Stimulated activated CD4-positive, alpha-beta T cell treated with anti-CD3 and anti-CD28 coated beads, Interleukin-1b, Interleukin-23, amount 100 ng/mL, for 1 hour (primary cell): Measurements from ENCODE around the gene SHROOM2.

Source experiments
- DNase-seq, 2 donors: peaks; one replicate each; pipeline ENCODE4 v3.0.0-alpha.2; 2020; ENCODE audit warnings: low read depth in 2 of 2

SHROOM2 gene

GRCh38 chrX:9897761-9898161 is 111.5 kb downstream of the SHROOM2 start:
- no peak for DNase-seq

DNA sequence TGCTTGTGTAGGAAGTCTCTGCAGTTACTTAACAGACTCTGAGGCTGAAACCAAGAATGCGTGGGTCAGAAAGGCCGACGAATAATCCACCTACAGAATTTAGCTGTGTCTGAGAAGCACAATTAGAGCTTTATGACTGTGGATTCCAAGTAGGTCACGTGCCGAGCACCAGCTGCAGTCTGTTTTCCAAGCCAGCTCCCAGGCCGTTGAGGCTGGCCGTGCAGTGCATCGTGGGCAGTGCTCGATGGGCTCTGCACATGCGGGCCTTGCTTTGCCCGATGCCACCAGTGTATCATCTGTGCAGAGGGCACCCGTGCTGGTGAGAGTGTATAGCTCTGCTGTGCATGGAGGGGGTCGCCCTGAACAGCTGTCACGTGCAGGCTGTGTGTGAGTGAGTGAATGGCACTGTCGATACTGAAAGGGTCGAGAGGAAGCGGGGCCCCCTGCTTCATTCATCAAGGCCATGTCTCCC is 113.4 kb downstream of the SHROOM2 start:
- DNase-seq: no peak

- DNase-seq: no peak
Measured at GRCh38 chrX:9902656-9903055, 116.4 kb downstream of the SHROOM2 start.

GRCh38 chrX:9903146-9903545 is 116.9 kb downstream of the SHROOM2 start:
- no peak for DNase-seq

- no peak for DNase-seq
Measured at GRCh38 chrX:9905288-9905687, 119.1 kb downstream of the SHROOM2 start.

DNA sequence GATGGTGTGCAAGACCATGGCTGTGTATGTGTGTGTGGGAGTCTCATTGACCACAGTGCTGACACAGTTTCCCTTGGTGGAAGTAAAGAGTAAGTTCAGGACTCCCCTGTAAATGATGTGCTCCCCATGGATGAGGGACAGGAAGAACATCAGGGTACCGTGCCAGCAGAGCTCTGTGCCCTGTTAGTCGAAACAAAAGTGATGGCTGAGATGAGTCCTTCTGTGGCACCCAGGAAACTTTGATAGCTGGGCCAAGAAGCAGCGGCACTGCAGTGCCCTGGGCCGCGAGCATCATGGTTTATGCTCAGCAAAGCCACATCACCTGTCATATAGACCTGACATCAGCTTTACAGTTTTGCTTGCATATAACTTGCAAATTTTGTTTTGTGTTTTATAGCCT is 119.5 kb downstream of the SHROOM2 start:
- no peak for DNase-seq

- DNase-seq: no peak
Measured at GRCh38 chrX:9906919-9907318, 120.7 kb downstream of the SHROOM2 start.

- DNase-seq: no peak
Measured at GRCh38 chrX:9907645-9908387, 121.6 kb downstream of the SHROOM2 start.

- no peak for DNase-seq
Measured at GRCh38 chrX:9909254-9909653, 123.0 kb downstream of the SHROOM2 start.

DNA sequence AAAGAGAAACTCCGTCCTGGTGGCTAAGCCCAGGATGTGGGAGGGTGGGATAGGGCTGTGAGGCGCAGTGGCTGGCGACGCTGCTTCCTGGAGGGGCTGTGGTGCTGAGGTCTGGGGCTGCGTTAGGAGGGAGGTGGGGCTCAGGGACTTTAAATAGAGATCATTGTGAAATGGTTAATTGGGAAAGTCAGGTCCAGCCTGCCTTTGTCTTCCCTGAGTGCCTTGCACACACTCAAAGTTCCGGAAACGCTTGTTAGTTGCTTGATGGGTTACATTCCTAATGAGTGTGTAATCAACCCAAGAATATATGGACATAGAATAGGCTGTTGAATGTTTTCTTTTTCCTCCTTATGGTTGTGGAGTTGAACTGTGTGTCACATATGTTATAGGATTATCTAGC is 125.3 kb downstream of the SHROOM2 start:
- DNase-seq: no peak

DNA sequence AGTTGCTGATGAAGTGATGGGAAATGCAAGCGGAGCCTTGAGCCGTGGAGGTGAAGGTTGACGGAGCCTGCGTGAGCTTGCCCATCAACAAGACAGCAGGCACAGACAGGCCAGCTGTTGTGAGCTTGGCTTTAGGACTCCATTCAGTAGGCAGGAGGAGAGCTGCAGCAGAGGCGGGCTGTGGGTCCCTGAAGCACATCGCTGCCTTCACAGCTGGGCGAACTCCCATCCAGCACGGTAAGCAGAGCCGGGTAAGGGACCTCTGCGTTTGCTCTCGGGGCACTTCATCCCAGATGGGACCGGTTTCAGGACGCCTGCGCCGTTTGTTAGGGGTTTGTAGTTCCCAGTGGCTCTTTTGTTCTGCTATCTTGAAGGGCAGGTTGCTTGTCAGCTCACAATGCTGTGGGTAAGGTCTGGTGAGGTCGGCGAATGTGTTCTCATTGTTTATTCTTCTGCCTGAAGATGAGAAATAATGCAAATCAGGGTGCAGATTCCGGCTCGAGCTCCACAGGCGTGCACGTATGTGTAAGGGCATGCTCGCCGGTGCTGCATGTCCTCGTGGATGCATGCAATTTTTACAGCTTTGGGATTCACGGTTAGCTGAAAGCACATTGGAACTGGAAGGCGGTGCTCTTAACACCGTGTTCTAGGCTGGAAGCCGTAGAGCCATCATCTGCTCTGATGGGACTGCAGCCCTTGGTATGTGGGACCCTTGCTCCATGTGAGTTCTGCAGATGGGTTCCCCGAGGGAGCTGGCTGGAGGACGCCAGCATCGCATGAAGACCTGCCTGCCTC is 126.3 kb downstream of the SHROOM2 start:
- DNase-seq: no peak

DNA sequence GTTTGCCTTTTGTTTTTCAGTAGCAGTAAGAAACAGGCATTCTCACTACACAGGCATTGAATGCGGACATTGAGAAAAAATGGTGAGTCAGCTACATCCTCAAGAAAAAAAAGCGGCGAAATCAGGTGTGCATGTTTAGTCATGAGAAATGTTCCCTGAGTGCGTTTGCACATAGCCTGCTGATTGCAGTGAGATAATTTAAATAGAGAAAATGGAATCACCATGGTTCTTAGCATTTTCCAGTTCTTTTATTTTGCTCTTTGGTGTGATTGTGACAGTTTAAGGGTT is 126.9 kb downstream of the SHROOM2 start:
- no peak for DNase-seq

- DNase-seq: no peak
Measured at GRCh38 chrX:9917861-9918260, 131.6 kb downstream of the SHROOM2 start.

GRCh38 chrX:9919632-9920172 is 133.5 kb downstream of the SHROOM2 start:
- DNase-seq: no peak

GRCh38 chrX:9921407-9921806 is 135.2 kb downstream of the SHROOM2 start:
- DNase-seq: no peak

DNA sequence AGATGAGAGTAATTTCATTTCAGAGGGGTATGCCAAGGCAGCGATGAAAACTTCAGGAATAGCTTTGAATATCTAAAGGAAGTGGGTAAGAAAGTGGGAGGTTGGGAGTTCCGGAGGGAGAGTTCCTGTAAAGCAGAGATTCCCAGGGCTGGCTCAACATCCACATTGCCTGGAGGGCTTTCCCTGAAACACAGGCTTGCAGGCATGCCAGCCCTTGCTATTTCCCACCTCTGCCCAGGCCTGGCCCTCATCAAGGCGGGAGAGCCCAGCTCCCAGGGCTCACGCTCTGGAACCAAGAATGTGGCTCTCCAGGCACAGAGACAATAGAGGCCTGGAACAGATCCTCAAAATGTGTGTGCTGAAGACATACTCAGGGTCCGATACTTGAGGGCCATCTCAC is 137.1 kb downstream of the SHROOM2 start:
- no peak for DNase-seq

DNA sequence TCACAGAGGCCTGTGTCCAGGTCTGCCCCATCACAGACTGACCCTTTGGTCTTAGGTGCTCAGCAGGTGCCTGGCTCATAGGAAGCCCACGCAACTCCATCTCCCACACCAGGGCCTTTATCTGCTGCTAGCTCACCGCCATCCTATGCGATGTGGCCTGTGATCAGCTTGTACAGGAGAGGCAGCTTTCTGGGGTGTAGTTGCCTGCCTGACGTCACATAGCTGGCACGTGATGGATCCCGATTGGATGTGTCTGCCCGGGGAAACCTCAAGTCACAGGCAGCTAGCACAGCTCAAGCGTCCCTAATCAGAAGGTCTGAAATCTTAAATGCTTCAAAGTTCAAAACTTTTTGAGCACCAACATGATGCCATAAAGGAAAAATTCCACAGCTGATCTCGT is 139.8 kb downstream of the SHROOM2 start:
- no peak for DNase-seq

DNA sequence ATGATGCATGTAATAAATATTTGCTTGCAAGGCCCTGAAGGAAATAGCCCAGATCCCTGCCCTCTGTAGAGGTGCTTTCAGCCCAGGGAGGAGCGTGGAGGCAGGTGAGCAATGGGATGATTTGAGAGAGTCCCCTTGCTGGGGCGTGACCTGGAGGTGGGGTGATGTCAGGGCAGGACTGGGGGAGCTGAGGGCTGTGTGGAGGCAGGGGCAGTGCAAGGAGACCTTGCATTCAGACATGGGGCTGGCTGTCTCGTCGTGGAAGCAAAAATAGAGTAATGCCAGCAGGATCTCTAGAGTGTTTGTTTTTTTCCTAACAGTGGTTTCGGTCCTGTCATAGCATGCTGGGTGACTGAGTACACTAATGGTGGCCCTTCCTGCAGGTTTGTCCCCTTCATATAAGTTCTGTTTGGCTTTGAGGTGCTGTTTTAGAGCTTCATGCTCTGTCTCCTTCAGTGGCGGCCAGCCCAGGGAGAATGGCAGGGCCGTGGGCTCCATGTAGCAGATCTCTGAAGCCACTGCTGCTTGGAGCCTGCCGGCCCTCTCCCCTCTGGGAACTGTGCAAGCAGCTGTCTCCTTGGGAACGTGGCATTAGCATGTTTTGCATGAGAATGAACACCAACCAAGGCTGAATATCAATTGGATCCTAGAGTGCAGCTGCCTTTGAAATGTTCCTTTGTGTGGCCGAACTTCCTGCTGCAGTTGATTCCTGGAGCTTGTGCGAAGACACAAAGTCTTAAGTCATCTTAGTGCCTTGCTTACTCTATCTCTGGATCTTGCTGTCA is 141.7 kb downstream of the SHROOM2 start:
- DNase-seq: no peak

GRCh38 chrX:9935436-9935835 is 149.2 kb downstream of the SHROOM2 start:
- no peak for DNase-seq

DNA sequence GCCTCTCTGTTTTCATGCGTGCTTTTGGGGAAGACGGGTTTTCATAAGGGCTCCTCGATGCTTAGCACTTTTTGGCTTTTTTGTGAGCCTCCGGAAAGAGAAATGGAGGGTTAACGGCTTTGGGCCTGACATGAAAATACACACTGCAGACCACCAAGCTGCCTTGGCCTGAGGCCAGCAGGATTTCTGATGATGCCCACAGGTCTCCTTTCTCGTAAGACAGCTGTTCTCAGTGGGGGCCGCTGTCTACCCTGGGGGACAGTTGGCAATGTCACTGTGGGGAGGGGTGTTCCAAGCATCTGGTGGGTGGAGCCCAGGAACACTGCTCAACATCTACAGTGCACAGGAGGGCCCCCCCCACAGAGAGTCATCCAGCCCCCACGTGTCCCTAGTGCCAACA is 151.5 kb downstream of the SHROOM2 start:
- DNase-seq: no peak

DNA sequence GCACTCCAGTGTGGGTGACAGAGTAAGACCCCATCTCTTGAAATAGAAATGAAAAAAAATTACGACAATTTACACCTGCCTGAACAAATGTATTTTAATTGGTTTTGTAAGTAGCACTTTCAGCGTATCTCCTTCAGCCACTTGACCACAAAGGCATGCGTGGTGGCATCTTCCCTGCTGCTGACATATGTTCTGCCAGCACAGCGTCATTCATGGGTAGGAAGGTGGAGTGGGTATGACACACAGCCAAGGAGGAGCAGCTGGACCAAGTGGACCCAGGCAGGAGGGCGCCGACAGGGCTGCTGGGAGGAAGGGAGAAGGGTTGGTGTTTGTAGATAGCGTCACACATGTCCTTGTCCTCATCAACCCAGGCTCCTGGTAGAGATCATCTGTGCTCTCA is 152.3 kb downstream of the SHROOM2 start:
- no peak for DNase-seq

GRCh38 chrX:9940421-9940820 is 154.2 kb downstream of the SHROOM2 start:
- DNase-seq: no peak
